Measurements from ENCODE around the gene TUNAR.

TUNAR gene

DNA sequence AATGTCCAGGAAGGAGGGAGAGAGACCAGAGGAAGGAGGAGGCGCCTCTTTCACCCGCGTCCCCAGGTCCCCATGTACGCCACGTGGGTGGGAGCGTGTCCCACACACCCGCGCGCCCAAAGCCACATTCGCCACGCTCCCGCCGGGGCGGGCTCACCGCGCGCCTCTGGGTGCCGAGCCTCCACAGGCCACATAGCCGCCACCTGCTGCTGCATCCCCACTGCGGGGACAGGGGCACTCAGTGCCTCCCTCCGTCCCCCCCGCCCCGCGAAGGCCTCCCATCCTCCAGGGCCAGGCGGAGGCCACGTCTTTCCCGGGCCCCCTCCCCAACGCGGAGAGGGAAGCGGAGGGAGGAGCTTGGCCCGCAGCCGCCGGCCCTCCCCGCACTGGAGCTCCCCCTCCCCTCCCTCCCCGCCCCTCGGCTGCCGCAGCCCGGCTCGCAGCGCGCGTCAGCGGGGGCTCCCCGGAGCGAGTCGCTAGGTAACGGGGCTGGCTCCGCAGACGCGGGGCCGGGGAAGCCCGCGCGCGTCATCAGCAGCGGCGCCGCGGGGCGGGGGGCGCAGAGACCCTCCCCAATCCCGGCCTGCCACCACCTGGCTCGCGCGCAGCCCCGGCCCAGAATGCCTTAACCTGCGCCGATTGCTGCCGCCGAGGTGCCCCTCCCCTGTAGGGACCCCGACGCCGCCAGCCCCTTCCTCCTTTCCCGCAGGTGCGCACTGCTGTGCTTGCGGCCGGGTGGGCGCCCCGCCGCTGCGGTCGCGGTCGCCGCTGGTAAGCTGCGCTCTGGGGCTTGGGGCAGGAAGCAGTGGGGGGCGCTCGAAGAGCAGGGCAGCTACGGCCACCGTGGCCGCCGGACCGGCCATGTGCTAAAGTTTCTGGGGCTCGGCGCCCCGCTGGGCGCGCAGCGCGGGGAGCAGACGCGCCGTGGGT is 536 bp upstream of the TUNAR start:
- no peak for FAIRE-seq

- FAIRE-seq = no peak
Measured at GRCh38 chr14:95877633-95878032, 1.0 kb downstream of the TUNAR start.

DNA sequence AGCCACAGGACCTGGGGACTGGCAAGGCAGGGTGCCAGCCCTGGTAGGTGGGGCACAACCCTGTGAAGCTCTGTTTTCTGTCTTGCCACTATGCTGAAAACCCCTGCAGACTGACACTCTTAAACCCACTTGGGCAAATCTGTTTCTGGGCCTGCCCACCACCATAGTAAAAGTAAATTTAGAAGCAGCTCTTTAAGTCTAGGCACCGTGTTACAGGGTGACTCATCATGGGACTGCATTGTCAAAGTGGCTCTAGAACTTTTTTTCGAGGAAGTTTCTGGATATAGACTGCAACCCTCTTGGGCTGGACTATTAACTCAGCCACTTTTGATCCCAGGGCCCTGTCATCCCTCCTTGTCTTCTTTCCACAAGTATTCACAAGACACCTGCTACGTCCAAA is 7.7 kb downstream of the TUNAR start:
- no peak for FAIRE-seq

DNA sequence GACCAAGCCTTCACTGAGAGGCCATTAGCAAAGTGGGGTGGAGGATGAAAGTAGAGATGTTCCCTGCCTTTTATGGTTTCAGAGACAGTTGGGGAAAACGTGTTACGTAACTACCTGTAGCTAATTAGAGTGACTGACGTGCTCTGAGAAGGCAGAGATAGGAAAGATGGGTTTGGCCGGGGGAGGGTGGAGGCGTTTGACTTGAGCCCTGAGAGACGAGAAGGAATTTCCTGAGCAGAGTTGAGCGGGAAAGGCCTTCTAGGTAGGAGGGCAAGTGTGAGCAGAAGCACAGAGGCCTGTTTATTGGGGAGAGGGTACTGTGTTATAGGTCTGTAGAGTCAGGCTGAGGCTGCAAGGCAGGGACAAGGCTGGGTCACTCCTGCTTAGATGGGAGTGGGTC is 8.6 kb downstream of the TUNAR start:
- no peak for FAIRE-seq

GRCh38 chr14:95885866-95886265 is 9.2 kb downstream of the TUNAR start:
- no peak for FAIRE-seq

DNA sequence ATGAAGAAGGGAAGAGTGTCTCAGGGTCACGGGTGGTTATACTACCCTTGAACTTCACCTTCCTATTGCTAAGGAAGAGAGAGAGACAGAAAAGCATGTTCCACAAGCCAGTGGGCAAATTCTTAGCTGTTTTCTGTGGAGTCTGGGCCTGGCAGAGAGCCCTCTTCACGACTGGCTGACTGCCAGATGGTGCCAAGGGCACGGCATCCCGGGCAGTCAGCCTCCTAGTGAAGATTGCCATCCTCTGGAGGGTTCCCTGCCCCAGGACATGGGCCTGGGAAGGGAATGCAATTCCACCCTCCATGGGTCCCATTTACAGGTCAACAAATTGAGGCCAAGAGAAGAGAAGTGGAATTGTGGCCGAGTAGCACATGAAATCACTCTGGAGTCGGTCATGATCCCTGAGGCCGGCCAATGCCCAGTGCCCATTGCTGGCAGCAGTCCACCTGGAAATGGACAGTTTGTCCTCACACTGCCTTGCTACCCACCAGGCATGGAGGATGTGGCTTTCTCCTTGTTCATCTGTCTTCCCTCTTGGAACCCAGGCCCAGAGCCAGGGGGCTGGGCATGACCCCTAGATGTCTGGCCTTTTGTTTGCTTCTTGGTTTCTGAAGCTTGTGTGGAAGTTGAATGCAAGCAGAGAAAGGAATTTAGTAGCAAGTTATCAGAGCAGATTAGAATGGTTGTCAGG is 9.9 kb downstream of the TUNAR start:
- FAIRE-seq = no peak

GRCh38 chr14:95887351-95887750 is 10.7 kb downstream of the TUNAR start:
- no peak for FAIRE-seq

DNA sequence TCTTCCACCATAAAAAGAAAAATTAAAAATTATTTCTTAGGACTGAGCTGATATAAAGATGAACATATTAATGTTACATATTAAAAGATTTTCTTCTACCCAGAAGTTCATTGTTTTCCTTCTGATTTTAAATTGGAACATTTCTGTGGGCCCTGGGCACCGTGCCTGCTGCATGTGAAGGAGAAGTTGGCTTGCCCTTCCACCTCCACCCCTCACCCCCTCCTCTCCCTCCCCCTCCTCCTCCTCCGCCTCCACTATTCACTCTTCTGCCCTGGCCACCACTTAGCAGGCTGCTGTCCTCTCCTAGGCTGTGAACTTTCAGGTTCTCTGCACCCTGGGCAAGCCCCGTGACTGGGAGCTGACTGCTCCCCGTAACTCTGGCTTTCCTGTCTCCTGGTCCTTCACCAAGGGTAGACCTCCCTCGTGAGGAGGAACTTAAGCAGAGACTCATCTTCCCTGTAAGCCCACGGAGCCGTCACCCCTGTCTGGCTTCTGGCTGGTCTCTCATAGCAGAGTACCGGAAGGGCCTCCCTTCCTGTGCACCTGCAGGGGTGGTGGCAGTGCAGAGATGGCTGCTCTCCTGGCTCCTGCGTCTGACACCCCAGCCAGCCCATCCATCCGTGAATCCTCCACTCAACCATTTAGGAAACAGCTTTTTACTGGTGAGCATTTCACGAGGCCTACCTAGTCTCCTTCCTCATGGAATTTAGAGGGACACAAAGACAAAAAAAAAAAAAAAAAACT is 12.8 kb downstream of the TUNAR start:
- FAIRE-seq = no peak

DNA sequence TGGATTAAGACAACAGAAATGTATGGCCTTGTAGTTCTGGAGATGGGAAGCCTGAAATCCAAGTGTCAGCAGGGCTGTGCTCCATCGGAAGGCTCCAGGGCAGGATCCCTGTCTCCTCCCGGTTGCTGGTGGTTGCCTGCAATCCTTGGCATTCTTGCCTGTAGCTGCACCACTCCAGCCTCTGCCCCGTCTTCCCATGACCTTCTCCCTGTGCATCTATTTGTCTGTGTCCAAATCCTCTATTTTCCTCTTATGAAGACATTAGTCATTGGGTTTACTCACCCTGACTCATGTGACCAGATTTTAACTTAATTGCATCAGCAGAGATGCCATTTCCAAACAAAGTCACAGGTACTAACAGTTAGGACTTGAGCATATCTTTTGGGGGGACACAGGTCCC is 15.1 kb downstream of the TUNAR start:
- no peak for FAIRE-seq

- FAIRE-seq = no peak
Measured at GRCh38 chr14:95892142-95892541, 15.5 kb downstream of the TUNAR start.

DNA sequence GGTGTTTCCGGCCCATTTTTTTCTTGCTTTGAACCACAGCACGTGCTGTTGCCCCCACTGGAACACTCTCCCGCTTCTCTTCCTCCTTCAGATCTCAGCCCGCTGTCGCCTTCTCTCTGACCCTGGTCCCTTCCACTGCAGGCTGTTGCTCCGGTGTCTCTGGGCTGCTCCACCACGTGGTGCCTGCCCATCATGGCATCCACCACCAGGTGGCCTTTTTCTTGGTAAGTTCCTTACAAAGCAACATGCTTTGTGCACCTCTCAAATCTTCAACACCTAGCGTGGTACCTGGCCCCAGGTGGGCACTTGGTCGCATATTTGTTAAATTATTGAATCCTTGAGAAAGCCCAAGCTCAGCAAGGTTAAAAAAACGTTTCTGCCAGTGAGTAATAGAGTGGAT is 19.1 kb downstream of the TUNAR start:
- no peak for FAIRE-seq

- FAIRE-seq = no peak
Measured at GRCh38 chr14:95896498-95897135, 20.0 kb downstream of the TUNAR start.

GRCh38 chr14:95897280-95897679 is 20.6 kb downstream of the TUNAR start:
- no peak for FAIRE-seq

DNA sequence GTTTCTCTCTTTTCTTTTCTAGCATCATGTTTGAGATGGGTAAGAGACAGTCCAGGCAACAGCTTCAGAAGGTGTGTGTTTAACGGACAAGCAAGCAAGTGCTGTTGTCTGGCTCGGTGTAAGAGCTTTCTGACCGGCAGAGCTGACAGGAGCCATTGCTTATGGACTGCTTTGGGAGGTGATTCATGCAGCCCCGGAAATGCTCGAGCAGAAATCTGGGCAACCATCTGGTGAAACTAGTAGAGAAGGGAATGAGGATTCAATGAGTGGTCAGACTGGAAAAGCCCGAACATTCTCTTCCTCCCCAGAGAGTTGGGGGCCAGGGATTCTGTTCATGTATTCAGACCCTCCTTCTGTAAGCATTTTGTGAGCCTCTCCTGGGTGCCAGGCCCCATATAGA is 24.4 kb downstream of the TUNAR start:
- FAIRE-seq = no peak

DNA sequence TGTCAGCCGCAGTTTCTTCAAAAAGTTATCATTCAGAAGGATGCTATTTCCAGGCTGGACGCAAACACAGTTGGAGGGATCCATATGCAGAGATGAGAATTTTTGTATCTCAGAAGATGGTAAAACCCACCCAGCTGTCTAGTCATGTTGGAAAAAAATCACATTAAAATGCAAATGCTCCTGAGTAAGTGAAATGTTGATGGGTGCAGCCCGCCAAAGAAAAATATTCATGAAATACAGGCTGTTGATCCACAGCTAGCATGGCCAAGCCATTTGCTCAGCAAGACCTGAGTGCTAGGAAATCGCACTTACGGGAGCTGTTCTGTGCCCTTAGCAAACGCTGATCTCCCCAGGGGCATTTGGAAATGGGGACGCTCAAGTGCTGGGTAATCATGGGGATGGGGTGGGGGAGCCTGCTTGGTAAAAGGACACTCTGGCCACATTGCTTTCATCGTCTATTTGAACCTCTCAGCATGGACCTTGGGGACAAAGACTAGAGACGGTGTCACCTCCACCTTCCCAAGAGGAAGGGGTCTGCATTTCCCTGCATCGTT is 25.7 kb downstream of the TUNAR start:
- no peak for FAIRE-seq

DNA sequence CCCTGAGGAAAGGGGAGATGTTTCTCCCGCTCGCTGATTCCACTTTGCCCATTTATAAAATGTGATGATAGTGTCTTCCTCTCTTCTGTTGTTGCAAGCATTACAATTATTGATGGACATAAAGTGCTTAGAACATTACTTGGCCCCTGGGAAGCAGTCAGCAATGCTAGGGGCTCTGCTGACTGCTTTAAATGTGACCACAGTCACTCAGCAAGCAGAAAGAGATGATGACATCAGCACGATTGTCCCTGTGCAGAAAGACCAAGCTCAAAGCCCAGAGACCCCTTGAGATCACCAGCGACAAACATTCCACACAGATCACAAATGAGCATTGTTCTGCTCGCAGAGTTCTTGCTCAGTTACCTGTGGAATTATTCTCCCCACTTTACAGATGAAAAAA is 26.5 kb downstream of the TUNAR start:
- FAIRE-seq = no peak

DNA sequence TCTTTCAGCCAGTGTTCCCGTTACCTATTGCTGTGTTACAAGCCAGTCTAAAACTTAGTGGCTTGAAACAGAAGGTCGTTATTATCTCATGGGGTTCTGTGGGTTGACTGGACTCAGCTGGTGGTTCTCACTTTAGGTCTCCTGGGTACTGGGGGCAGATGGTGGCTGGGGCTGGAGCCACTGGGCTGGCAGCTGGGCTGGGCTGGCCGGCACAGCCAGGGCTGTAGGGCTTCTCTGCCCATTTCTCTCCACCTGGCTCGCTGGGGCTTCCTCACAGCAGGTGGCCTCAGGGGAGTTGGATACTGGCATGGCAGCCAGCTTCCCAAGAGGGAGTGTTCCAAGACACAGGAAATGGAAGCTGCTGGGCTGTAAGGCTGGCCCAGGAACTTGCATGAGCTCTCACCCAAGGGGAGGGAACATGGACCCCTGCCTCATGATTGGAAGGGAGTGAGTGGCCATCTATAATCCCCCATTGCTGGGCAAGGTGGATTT is 27.0 kb downstream of the TUNAR start:
- FAIRE-seq = no peak

DNA sequence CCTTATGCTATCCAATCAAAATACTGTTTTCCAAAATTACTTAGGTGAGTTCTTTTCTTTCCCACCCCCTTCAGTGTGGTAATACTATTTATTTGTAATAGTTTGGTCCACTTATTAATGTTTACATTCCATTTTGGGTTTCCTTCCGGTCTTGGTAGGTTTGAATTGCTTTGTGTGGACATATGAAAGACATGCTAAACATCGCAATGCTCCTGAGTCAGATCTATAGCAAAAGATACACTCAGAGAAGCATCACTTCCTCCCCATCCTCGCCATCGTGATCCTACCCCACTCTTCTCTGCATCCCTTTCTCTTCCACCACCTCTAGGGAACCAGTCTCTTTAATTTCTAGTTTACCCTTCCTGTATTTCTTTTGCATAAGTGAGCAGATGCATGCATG is 30.0 kb downstream of the TUNAR start:
- FAIRE-seq = no peak

DNA sequence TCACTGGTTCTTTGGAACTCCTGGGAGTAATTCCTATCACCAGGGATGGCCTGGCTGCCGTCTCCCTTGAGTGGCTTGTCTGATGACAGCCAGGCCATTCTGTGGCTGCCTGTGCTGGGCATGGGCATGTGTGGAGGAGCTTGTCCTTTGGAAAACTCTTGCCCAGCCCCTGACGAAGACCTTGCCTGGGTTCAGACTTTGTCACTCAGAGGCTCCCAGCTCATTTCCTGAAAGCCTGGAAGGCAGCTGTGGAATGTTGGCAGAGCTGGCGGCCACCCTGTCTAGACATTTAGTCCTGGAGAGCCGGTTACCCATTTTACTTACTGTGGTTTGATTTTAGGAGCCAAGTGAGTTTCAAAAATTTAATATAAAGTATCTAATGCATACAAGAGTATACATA is 34.0 kb downstream of the TUNAR start:
- no peak for FAIRE-seq

GRCh38 chr14:95911456-95911855 is 34.8 kb downstream of the TUNAR start:
- FAIRE-seq = no peak

DNA sequence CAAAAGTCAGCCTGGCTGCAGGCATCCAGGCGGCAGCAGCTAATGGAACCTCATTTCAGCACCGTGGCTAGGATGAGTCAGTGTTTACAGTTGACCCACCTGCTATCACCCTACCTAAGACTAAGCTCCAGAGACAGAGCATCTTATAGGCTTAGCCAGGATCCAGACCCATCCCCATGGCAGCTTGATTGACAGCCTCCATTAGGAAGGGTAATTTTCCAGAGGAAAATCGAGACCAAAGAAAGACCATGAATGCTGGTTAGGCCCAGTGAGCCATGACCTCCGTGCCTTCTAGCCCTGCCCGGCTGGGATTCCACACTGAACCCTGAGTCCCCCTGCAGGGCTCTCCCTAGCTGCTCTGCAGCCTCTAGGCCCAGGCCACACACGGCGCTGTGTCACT is 38.7 kb downstream of the TUNAR start:
- FAIRE-seq = no peak

- FAIRE-seq = no peak
Measured at GRCh38 chr14:95918466-95918865, 41.8 kb downstream of the TUNAR start.

All from TTC549 (cell line).